ENCODE data around the gene PROCA1. TPM values are rescaled to one million over a fixed set of nuclear protein-coding genes. Genes with fewer than 3 reads are reported as not detected.

PROCA1 gene
- total and polyA plus RNA-seq, 9 of the 15 experiments (the other 6 are each of a cell fraction or from before 2014, with no cell fraction given): 0.78 to 16.2 (median 5.6) TPM

DNA sequence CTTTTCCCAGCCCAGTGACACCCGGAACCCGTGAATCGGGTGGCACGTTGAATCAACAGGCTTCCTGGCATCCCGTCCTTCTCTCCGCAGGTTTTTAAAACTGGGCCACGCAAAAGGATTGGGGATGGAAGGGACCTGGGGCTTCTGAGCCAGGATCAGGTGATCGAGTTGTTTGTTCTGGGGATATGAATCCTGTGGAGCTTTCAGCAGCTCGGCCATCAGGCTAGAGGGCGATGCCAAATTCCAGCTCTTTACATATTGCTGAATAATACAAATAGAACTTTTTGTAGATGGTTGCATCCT is 49.2 kb downstream of the PROCA1 start (continued):
- TF ChIP-seq, protein P1, sequence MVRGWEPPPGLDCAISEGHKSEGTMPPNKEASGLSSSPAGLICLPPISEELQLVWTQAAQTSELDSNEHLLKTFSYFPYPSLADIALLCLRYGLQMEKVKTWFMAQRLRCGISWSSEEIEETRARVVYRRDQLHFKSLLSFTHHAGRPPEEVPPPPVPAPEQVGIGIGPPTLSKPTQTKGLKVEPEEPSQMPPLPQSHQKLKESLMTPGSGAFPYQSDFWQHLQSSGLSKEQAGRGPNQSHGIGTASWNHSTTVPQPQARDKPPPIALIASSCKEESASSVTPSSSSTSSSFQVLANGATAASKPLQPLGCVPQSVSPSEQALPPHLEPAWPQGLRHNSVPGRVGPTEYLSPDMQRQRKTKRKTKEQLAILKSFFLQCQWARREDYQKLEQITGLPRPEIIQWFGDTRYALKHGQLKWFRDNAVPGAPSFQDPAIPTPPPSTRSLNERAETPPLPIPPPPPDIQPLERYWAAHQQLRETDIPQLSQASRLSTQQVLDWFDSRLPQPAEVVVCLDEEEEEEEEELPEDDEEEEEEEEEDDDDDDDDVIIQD (CRISPR knock-in tag; IDR thresholded peaks at IDR 0.05): 0 out of 2 replicates have a peak, but pooled peaks have one; percentile 21
- TF ChIP-seq, protein P2, sequence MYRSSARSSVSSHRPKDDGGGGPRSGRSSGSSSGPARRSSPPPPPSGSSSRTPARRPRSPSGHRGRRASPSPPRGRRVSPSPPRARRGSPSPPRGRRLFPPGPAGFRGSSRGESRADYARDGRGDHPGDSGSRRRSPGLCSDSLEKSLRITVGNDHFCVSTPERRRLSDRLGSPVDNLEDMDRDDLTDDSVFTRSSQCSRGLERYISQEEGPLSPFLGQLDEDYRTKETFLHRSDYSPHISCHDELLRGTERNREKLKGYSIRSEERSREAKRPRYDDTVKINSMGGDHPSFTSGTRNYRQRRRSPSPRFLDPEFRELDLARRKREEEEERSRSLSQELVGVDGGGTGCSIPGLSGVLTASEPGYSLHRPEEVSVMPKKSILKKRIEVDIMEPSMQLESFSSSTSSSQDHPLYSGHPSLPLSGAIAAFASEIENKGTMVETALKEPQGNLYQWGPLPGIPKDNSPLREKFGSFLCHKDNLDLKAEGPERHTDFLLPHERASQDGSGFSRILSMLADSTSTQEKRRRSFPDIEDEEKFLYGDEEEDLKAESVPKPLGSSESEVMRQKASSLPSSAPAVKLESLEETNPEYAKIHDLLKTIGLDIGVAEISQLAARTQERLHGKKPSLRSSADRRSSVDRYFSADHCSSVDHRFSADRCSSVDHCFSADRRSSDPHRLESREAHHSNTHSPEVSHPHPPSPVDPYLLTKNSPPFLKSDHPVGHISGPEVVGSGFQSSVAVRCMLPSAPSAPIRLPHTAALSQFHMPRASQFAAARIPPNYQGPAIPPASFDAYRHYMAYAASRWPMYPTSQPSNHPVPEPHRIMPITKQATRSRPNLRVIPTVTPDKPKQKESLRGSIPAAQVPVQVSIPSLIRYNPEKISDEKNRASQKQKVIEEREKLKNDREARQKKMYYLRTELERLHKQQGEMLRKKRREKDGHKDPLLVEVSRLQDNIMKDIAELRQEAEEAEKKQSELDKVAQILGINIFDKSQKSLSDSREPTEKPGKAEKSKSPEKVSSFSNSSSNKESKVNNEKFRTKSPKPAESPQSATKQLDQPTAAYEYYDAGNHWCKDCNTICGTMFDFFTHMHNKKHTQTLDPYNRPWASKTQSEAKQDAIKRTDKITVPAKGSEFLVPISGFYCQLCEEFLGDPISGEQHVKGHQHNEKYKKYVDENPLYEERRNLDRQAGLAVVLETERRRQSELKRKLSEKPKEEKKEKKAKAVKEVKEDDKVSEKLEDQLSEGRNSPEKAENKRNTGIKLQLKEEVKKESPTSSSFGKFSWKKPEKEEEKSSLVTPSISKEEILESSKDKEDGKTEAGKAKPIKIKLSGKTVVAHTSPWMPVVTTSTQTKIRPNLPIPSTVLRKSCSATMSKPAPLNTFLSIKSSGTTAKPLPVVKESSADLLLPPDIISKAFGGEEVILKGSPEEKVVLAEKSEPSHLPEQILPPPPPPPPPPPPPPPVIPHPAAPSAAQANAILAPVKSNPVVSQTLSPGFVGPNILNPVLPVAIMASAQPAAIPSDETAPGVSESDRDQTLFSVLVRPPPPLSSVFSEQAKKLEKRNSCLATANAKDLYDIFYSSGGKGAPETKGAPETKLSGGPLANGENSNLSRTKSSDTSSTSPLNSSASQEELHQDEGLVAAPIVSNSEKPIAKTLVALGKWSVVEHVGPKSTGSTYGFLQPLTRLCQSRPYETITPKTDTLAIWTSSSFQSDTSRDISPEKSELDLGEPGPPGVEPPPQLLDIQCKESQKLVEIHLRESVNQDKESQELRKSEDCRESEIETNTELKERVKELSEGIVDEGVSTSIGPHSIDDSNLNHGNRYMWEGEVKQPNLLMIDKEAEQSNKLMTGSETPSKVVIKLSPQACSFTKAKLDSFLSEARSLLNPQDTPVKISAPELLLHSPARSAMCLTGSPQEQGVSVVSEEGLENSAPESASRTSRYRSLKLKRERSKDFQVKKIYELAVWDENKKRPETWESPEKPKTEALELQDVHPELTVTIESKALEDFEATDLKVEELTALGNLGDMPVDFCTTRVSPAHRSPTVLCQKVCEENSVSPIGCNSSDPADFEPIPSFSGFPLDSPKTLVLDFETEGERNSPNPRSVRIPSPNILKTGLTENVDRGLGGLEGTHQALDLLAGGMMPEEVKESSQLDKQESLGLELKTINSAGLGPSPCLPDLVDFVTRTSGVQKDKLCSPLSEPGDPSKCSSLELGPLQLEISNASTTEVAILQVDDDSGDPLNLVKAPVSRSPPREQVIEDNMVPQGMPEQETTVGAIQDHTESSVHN (IDR thresholded peaks at IDR 0.05; ENCODE audit: borderline replicate concordance in 1 of 2, low read depth in 1 of 2): no peak
- TF ChIP-seq, protein P3, sequence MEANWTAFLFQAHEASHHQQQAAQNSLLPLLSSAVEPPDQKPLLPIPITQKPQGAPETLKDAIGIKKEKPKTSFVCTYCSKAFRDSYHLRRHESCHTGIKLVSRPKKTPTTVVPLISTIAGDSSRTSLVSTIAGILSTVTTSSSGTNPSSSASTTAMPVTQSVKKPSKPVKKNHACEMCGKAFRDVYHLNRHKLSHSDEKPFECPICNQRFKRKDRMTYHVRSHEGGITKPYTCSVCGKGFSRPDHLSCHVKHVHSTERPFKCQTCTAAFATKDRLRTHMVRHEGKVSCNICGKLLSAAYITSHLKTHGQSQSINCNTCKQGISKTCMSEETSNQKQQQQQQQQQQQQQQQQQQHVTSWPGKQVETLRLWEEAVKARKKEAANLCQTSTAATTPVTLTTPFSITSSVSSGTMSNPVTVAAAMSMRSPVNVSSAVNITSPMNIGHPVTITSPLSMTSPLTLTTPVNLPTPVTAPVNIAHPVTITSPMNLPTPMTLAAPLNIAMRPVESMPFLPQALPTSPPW (CRISPR knock-in tag; IDR thresholded peaks at IDR 0.05): no peak; the same call in none of the 2 replicates
- TF ChIP-seq KLF1 (tag; IDR thresholded peaks at IDR 0.05) (no peak), JUND (IDR thresholded peaks at IDR 0.05; ENCODE audit: borderline replicate concordance, low read depth, low read length) (no peak), JUND (tag; IDR thresholded peaks at IDR 0.05; ENCODE audit: borderline replicate concordance, low read depth, low read length) (no peak), FOSL1 (tag; conservative IDR thresholded peaks at IDR 0.05) (0 out of 2 replicates have a peak, but pooled peaks have one; percentile 9), CXXC5 (CRISPR knock-in tag; IDR thresholded peaks at IDR 0.05) (no peak), FOXJ3 (CRISPR knock-in tag; IDR thresholded peaks at IDR 0.05) (no peak), TRIM28 (IDR thresholded peaks at IDR 0.05) (no peak)
- TF ChIP-seq, protein P4, sequence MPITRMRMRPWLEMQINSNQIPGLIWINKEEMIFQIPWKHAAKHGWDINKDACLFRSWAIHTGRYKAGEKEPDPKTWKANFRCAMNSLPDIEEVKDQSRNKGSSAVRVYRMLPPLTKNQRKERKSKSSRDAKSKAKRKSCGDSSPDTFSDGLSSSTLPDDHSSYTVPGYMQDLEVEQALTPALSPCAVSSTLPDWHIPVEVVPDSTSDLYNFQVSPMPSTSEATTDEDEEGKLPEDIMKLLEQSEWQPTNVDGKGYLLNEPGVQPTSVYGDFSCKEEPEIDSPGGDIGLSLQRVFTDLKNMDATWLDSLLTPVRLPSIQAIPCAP (CRISPR knock-in tag; IDR thresholded peaks at IDR 0.05; ENCODE audit: borderline replicate concordance): no peak
- TF ChIP-seq, protein P5, sequence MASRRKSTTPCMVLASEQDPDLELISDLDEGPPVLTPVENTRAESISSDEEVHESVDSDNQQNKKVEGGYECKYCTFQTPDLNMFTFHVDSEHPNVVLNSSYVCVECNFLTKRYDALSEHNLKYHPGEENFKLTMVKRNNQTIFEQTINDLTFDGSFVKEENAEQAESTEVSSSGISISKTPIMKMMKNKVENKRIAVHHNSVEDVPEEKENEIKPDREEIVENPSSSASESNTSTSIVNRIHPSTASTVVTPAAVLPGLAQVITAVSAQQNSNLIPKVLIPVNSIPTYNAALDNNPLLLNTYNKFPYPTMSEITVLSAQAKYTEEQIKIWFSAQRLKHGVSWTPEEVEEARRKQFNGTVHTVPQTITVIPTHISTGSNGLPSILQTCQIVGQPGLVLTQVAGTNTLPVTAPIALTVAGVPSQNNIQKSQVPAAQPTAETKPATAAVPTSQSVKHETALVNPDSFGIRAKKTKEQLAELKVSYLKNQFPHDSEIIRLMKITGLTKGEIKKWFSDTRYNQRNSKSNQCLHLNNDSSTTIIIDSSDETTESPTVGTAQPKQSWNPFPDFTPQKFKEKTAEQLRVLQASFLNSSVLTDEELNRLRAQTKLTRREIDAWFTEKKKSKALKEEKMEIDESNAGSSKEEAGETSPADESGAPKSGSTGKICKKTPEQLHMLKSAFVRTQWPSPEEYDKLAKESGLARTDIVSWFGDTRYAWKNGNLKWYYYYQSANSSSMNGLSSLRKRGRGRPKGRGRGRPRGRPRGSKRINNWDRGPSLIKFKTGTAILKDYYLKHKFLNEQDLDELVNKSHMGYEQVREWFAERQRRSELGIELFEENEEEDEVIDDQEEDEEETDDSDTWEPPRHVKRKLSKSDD (conservative IDR thresholded peaks at IDR 0.05; ENCODE audit: low read length): no peak
